Body of pancreas (tissue), 4 donors: Measurements from ENCODE around the gene SFR1.

ENCODE experiments used
- CTCF ChIP-seq, 7 experiments: fragments of 450-650 bp in 4 of 7; fragments of 200-600 bp in 3 of 7; sonication (generic) in 3 of 7; IDR thresholded peaks; one replicate each; pipeline ENCODE4 v1.5.1; 2016 to 2019; ENCODE audit warnings: antibody characterized with exemption in 7 of 7
- POLR2A ChIP-seq, 3 donors: fragments of 450-650 bp; IDR thresholded peaks; one replicate each; pipeline ENCODE4 v1.6.1; 2016; ENCODE audit warnings: antibody characterized with exemption in 3 of 3, mild to moderate bottlenecking in 2 of 3

GRCh38 chr10:104090611-104091010, 31.4 kb upstream of the SFR1 start:
- TF ChIP-seq CTCF (IDR thresholded peaks at IDR 0.05), result no peak
- no peak for TF ChIP-seq POLR2A (IDR thresholded peaks at IDR 0.05)
